ENCODE data around the gene CASTOR2. TPM values are rescaled to one million over a fixed set of nuclear protein-coding genes. Genes with fewer than 3 reads are reported as not detected.
"Not testable (repeated sequence)": the region's sequence is repeated elsewhere in the genome, so short reads cannot be mapped to it uniquely, and the experiment has no call there.

Gene CASTOR2
- total RNA-seq, 1 experiment from 2014 or later: 26.5 TPM

GRCh38 chr7:74996361-74996760 lies 31.9 kb downstream of the CASTOR2 start:
- not testable (repeated sequence) for H3K18ac ChIP-seq (ENCODE audit: insufficient read length, low read depth, low read length); H3K14ac ChIP-seq (ENCODE audit: insufficient read depth, low read length); DNase-seq; H3K4me2 ChIP-seq (ENCODE audit: insufficient read depth, insufficient read length, low read length); H3K36me3 Mint-ChIP-seq (ENCODE audit: insufficient read depth in 1 of 3, low read depth in 3 of 3); H3K9me3 ChIP-seq (ENCODE audit: control insufficient read depth, low read depth, low read length); H3K79me2 ChIP-seq (ENCODE audit: insufficient read depth, low read length); H3T11ph ChIP-seq (ENCODE audit: low read length); H4K20me1 ChIP-seq (ENCODE audit: control insufficient read depth, insufficient read depth, insufficient read length); H3K9ac ChIP-seq (ENCODE audit: extremely low read depth, insufficient read length, low read length); H3K9me3 Mint-ChIP-seq; H3K27ac ChIP-seq (ENCODE audit: insufficient read length, low read depth, low read length); H2BK15ac ChIP-seq (ENCODE audit: low read depth, low read length); H3K23ac ChIP-seq (ENCODE audit: insufficient read length, low read depth, low read length); H4K91ac ChIP-seq (ENCODE audit: insufficient read length, low read depth, low read length); H2BK120ac ChIP-seq (ENCODE audit: low read depth, low read length, poor library complexity, severe bottlenecking); H3K56ac ChIP-seq (ENCODE audit: insufficient read length, low read depth, low read length); H2AK5ac ChIP-seq (ENCODE audit: insufficient read length, low read length); H3K4ac ChIP-seq (ENCODE audit: low read depth, low read length); H3K27me3 ChIP-seq (ENCODE audit: insufficient read depth, low read length); H3K27me3 Mint-ChIP-seq (ENCODE audit: low read depth); H4K8ac ChIP-seq (replicated peaks; ENCODE audit: insufficient read length, low read depth, low read length); H3K4me1 ChIP-seq (ENCODE audit: insufficient read depth, low read length); H3K79me1 ChIP-seq (ENCODE audit: insufficient read depth, low read depth, low read length, poor library complexity, severe bottlenecking); H2BK5ac ChIP-seq (ENCODE audit: insufficient read length, low read length); H2BK20ac ChIP-seq (ENCODE audit: low read depth, low read length, poor library complexity, severe bottlenecking); H2AFZ ChIP-seq (ENCODE audit: low read length); H3K4me3 Mint-ChIP-seq; H3K23me2 ChIP-seq (ENCODE audit: insufficient read length, low read depth, low read length, poor library complexity, severe bottlenecking); H4K5ac ChIP-seq (ENCODE audit: insufficient read length, low read depth, low read length)
- peaks cover 41 to 53% of the 10 kb centered on the region in 2 experiments for H3K4me1 Mint-ChIP-seq
- H2BK12ac ChIP-seq (ENCODE audit: insufficient read length, low read depth, low read length): peak overlapping the region; percentile 73
- no CpG with 5 or more reads among the region's 5 CpGs for WGBS (ENCODE audit: extremely low coverage, insufficient read length, low lambda C conversion rate)
- H3K27ac Mint-ChIP-seq: peak overlapping the region in 1 of 3 experiments; percentile 85; a peak in 2 of 7 replicates

GRCh38 chr7:74997811-74998210 lies 33.3 kb downstream of the CASTOR2 start:
- not testable (repeated sequence) for H2BK15ac ChIP-seq (ENCODE audit: low read depth, low read length); H2BK5ac ChIP-seq (ENCODE audit: insufficient read length, low read length); DNase-seq; H3K79me1 ChIP-seq (ENCODE audit: insufficient read depth, low read depth, low read length, poor library complexity, severe bottlenecking); H3K14ac ChIP-seq (ENCODE audit: insufficient read depth, low read length); H4K20me1 ChIP-seq (ENCODE audit: control insufficient read depth, insufficient read depth, insufficient read length); H3K23me2 ChIP-seq (ENCODE audit: insufficient read length, low read depth, low read length, poor library complexity, severe bottlenecking); H3K27me3 ChIP-seq (ENCODE audit: insufficient read depth, low read length); H3K9me3 Mint-ChIP-seq; H3T11ph ChIP-seq (ENCODE audit: low read length); H3K79me2 ChIP-seq (ENCODE audit: insufficient read depth, low read length); H4K5ac ChIP-seq (ENCODE audit: insufficient read length, low read depth, low read length); H3K9me3 ChIP-seq (ENCODE audit: control insufficient read depth, low read depth, low read length); H2BK12ac ChIP-seq (ENCODE audit: insufficient read length, low read depth, low read length); H3K23ac ChIP-seq (ENCODE audit: insufficient read length, low read depth, low read length); H3K27me3 Mint-ChIP-seq (ENCODE audit: low read depth); H2BK120ac ChIP-seq (ENCODE audit: low read depth, low read length, poor library complexity, severe bottlenecking); H3K4ac ChIP-seq (ENCODE audit: low read depth, low read length); H2AK5ac ChIP-seq (ENCODE audit: insufficient read length, low read length); H3K18ac ChIP-seq (ENCODE audit: insufficient read length, low read depth, low read length); H3K4me1 ChIP-seq (ENCODE audit: insufficient read depth, low read length); H4K8ac ChIP-seq (replicated peaks; ENCODE audit: insufficient read length, low read depth, low read length); H3K27ac ChIP-seq (ENCODE audit: insufficient read length, low read depth, low read length); H4K91ac ChIP-seq (ENCODE audit: insufficient read length, low read depth, low read length); H2AFZ ChIP-seq (ENCODE audit: low read length); H3K56ac ChIP-seq (ENCODE audit: insufficient read length, low read depth, low read length); H3K9ac ChIP-seq (ENCODE audit: extremely low read depth, insufficient read length, low read length); H3K36me3 Mint-ChIP-seq (ENCODE audit: insufficient read depth in 1 of 3, low read depth in 3 of 3); H3K4me2 ChIP-seq (ENCODE audit: insufficient read depth, insufficient read length, low read length); H3K4me3 Mint-ChIP-seq; H2BK20ac ChIP-seq (ENCODE audit: low read depth, low read length, poor library complexity, severe bottlenecking)
- WGBS (ENCODE audit: extremely low coverage, insufficient read length, low lambda C conversion rate): no CpG with 5 or more reads among the region's 8 CpGs
- H3K27ac Mint-ChIP-seq: peak overlapping the region; percentile 63 to 92 (median 63); a peak in 6 of 7 replicates
- H3K4me1 Mint-ChIP-seq: peaks cover 37 to 44% of the 10 kb centered on the region in 2 experiments

Measured in H9 (cell line).